Neural progenitor cell (in vitro differentiated cells): ENCODE measurements around the gene MAP2K2. TPM values are rescaled to one million over a fixed set of nuclear protein-coding genes. Genes with fewer than 3 reads are reported as not detected.

Source experiments
- DNase-seq: peaks from one replicate; pipeline ENCODE4 v3.0.0-alpha.2; 2016; ENCODE audit warnings: low spot score
- H2AFZ ChIP-seq: fragments of 200-600 bp; sonication (generic); replicated peaks from 2 replicates; pipeline ENCODE4 v1.6.1; 2016; ENCODE audit warnings: antibody characterized with exemption
- H3F3A ChIP-seq: fragments of 200-600 bp; sonication (generic); 2 replicates; pipeline ENCODE4 v1.6.1; 2016; ENCODE audit warnings: antibody characterized with exemption, low read depth
- H3K27ac ChIP-seq: fragments of 200-600 bp; sonication (generic); 2 replicates; pipeline ENCODE4 v1.5.1; 2016; ENCODE audit warnings: mild to moderate bottlenecking
- H3K27me3 ChIP-seq: fragments of 200-600 bp; sonication (generic); 2 replicates; pipeline ENCODE4 v1.6.1; 2016; ENCODE audit warnings: mild to moderate bottlenecking, moderate library complexity
- H3K36me3 ChIP-seq: fragments of 200-600 bp; sonication (generic); 2 replicates; pipeline ENCODE4 v1.5.1; 2016
- H3K4me1 ChIP-seq: fragments of 200-600 bp; sonication (generic); 2 replicates; pipeline ENCODE4 v1.6.1; 2016; ENCODE audit warnings: mixed run types
- H3K4me2 ChIP-seq: fragments of 200-600 bp; sonication (generic); 2 replicates; pipeline ENCODE4 v1.6.1; 2016
- H3K4me3 ChIP-seq: fragments of 200-600 bp; sonication (generic); 2 replicates; pipeline ENCODE4 v1.5.1; 2016
- H3K79me2 ChIP-seq: fragments of 200-600 bp; sonication (generic); 2 replicates; pipeline ENCODE4 v1.6.1; 2016; ENCODE audit warnings: low read depth
- H3K9ac ChIP-seq: fragments of 200-600 bp; sonication (generic); 2 replicates; pipeline ENCODE4 v1.6.1; 2016
- H3K9me3 ChIP-seq: fragments of 200-600 bp; sonication (generic); 2 replicates; pipeline ENCODE4 v1.5.1; 2016; ENCODE audit warnings: low read depth
- H4K20me1 ChIP-seq: fragments of 200-600 bp; sonication (generic); 2 replicates; pipeline ENCODE4 v1.6.1; 2016; ENCODE audit warnings: low read depth
- H3K27ac Mint-ChIP-seq: 3 replicates; pipeline ENCODE4 v1.8.0; 2021; ENCODE audit warnings: mixed read lengths
- H3K27me3 Mint-ChIP-seq: 2 replicates; pipeline ENCODE4 v1.8.0; 2022; ENCODE audit warnings: low read depth, mild to moderate bottlenecking, inconsistent platforms, moderate library complexity, mixed read lengths; ENCODE audit not compliant: insufficient read depth
- H3K36me3 Mint-ChIP-seq: 3 replicates; pipeline ENCODE4 v1.8.0; 2021; ENCODE audit warnings: mixed read lengths
- H3K4me1 Mint-ChIP-seq: 3 replicates; pipeline ENCODE4 v1.8.0; 2021; ENCODE audit warnings: mixed read lengths
- H3K4me3 Mint-ChIP-seq: 3 replicates; pipeline ENCODE4 v1.8.0; 2021; ENCODE audit warnings: mild to moderate bottlenecking, moderate library complexity, mixed read lengths
- H3K9me3 Mint-ChIP-seq: 3 replicates; pipeline ENCODE4 v1.8.0; 2020; ENCODE audit warnings: mixed read lengths
- EZH2 ChIP-seq: fragments of 200-600 bp; sonication (generic); IDR thresholded peaks from 2 replicates; pipeline ENCODE4 v1.6.1; 2017; ENCODE audit warnings: antibody characterized with exemption, mild to moderate bottlenecking, moderate library complexity
- EZH2phosphoT487 ChIP-seq: fragments of 200-600 bp; sonication (generic); IDR thresholded peaks from 2 replicates; pipeline ENCODE4 v1.6.1; 2017; ENCODE audit warnings: antibody characterized with exemption
- total RNA-seq: library from RNA; depleted of rRNA; stranded (reverse); fragments of >200 nt; gene quantifications from 2 replicates; pipeline ENCODE4 v1.2.3, GENCODE V29; 2015; ENCODE audit warnings: low replicate concordance
- TF ChIP-seq, protein P1 (sequence below): fragments of 200-600 bp; sonication (generic); IDR thresholded peaks from 2 replicates; pipeline ENCODE4 v1.5.1; 2017; ENCODE audit warnings: antibody characterized with exemption, mild to moderate bottlenecking

MAP2K2 gene
- total RNA-seq, 1 donor from 2014 or later, result 69.7 TPM

DNA sequence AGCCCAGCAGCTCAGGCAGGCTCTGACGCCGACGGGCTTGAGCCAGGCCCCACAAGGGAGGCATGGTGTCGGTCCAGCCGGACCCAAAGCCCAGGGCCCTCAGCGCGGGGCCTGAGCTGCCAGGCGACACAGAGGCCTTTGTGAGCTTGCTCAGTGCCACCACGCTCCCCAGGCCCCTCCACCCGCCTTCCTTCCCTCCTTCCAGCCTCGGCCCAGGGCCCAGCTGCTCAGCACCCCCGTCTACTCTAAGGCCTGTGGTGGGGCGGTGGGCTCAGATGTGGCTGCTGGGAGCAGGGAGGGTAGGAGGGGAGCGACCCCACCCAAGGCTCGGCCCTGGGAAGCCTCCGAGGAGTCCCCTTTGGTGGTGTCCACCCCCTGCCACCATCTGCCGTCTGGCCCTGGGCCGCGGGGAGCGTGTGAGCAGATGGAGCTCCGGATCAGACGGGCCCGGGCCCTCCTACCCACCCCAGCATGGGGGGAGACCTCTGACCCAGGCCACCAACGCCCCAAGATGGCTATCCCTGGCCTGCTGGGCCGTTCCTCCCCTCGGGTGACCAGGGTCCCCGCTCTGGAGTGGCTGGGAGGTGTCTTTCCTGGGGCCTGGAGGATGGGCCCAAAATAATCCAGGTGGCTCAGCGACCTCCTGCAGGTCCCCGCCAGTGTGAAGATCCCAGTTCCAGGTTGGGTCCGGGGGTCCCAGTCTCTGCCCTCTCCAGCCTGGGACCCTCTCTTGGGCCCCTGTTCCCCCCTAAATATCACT, 65.0 kb downstream of the MAP2K2 start:
- no peaks in the 10 kb centered on the region for H3K36me3 ChIP-seq
- peaks cover 7% of the 10 kb centered on the region for H3F3A ChIP-seq
- Mint-ChIP-seq H3K4me1 (peaks cover 3% of the 10 kb centered on the region), H3K9me3 (no peaks in the 10 kb centered on the region), H3K27me3 (peaks cover 7% of the 10 kb centered on the region), H3K4me3 (no peak overlapping the region), H3K27ac (no peak overlapping the region), H3K36me3 (peaks cover 6% of the 10 kb centered on the region)
- peak overlapping the region; percentile 37 for H3K9ac ChIP-seq
- H3K27ac ChIP-seq, result peak overlapping the region; percentile 78
- no peaks in the 10 kb centered on the region for H3K27me3 ChIP-seq
- no peaks in the 10 kb centered on the region for H3K9me3 ChIP-seq
- peaks cover 73% of the 10 kb centered on the region for H4K20me1 ChIP-seq
- TF ChIP-seq, protein P1, sequence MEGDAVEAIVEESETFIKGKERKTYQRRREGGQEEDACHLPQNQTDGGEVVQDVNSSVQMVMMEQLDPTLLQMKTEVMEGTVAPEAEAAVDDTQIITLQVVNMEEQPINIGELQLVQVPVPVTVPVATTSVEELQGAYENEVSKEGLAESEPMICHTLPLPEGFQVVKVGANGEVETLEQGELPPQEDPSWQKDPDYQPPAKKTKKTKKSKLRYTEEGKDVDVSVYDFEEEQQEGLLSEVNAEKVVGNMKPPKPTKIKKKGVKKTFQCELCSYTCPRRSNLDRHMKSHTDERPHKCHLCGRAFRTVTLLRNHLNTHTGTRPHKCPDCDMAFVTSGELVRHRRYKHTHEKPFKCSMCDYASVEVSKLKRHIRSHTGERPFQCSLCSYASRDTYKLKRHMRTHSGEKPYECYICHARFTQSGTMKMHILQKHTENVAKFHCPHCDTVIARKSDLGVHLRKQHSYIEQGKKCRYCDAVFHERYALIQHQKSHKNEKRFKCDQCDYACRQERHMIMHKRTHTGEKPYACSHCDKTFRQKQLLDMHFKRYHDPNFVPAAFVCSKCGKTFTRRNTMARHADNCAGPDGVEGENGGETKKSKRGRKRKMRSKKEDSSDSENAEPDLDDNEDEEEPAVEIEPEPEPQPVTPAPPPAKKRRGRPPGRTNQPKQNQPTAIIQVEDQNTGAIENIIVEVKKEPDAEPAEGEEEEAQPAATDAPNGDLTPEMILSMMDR, result no peak
- no peak for TF ChIP-seq EZH2
- TF ChIP-seq EZH2phosphoT487, result no peak
- no peak for DNase-seq
- H3K4me1 ChIP-seq, result no peaks in the 10 kb centered on the region
- peaks cover 75% of the 10 kb centered on the region for H3K79me2 ChIP-seq
- no peak overlapping the region for H3K4me2 ChIP-seq
- H2AFZ ChIP-seq, result no peak overlapping the region
- no peak overlapping the region for H3K4me3 ChIP-seq

DNA sequence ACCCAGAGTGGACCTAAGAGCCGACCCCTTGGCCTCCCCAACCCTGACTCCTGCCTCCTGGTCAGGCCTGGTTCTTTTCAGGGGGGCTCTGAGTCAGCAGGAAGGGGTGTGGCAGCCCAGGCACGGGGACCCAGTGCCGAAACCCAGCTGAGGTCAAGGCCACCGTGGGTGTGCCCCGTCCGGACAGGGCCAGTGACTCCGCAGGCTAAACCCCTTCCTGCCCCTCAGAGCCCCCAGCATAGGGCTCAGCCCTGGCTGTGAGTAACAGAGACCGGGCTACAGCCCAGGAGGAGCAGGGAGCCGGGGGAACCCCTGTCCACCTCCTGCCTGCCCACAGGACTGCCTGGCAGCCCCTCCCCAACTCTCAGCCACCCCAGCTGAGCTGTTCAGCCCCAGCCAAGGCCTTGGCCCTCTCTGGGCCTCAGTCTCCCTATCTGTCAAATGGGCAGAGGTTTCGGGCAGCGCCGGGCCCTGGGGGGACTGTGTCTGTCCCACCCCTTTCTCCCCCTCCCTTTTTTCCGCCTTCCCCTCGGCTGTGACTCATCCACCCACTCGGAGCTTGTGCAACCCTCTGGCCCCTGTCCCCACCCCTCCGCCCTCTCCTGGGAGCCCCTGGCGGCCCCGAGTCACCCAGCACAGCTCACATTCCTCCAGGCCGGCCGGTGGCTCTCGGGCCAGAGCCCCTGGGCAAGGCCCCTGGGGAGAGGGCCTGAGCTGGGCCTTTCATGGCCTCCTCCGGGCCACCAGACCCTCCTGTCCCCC, 65.8 kb downstream of the MAP2K2 start:
- no peaks in the 10 kb centered on the region for H3K27me3 ChIP-seq
- H3K79me2 ChIP-seq, result peaks cover 67% of the 10 kb centered on the region
- TF ChIP-seq EZH2, result no peak
- TF ChIP-seq, protein P1, result no peak
- TF ChIP-seq EZH2phosphoT487, result no peak
- no peaks in the 10 kb centered on the region for H3K9me3 ChIP-seq
- H3K4me3 Mint-ChIP-seq, result no peak overlapping the region
- peaks cover 5% of the 10 kb centered on the region for H3K27me3 Mint-ChIP-seq
- H3K4me2 ChIP-seq, result no peak overlapping the region
- no peak overlapping the region for H2AFZ ChIP-seq
- H3K27ac ChIP-seq, result peak overlapping the region; percentile 78
- H3K27ac Mint-ChIP-seq, result no peak overlapping the region
- no peaks in the 10 kb centered on the region for H3K9me3 Mint-ChIP-seq
- DNase-seq, result no peak
- H4K20me1 ChIP-seq, result peaks cover 67% of the 10 kb centered on the region
- no peak overlapping the region for H3K9ac ChIP-seq
- H3K4me1 ChIP-seq, result no peaks in the 10 kb centered on the region
- H3K36me3 Mint-ChIP-seq, result peaks cover 12% of the 10 kb centered on the region
- H3F3A ChIP-seq, result no peaks in the 10 kb centered on the region
- H3K4me1 Mint-ChIP-seq, result peaks cover 6% of the 10 kb centered on the region
- no peaks in the 10 kb centered on the region for H3K36me3 ChIP-seq
- H3K4me3 ChIP-seq, result no peak overlapping the region

DNA sequence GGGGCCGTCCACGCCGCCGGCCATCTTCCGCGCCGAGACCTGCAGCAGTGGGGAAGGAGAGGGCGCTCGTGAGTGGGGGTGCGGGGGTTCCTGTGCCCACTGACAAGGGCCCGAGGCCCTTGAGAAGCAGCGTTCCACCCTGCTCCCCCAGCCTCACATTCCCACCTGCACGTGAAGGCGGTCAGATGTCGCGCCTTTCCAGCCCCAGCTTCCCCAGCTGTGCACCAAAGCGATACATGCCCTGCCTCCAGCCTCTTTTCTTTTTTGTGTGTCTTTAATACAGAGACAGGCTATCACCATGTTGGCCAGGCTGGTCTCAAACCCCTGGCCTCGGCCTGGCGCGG, 68.7 kb downstream of the MAP2K2 start:
- Histone ChIP-seq H3K79me2 (peaks cover 50% of the 10 kb centered on the region), H3K36me3 (no peaks in the 10 kb centered on the region), H3K9me3 (no peaks in the 10 kb centered on the region), H3K9ac (no peak overlapping the region), H3K4me1 (no peaks in the 10 kb centered on the region), H3K4me2 (no peak overlapping the region), H3K4me3 (no peak overlapping the region), H3K27me3 (no peaks in the 10 kb centered on the region), H4K20me1 (peaks cover 61% of the 10 kb centered on the region), H3F3A (no peaks in the 10 kb centered on the region), H3K27ac (no peak overlapping the region), H2AFZ (no peak overlapping the region)
- Mint-ChIP-seq H3K27ac (no peak overlapping the region), H3K9me3 (no peaks in the 10 kb centered on the region), H3K4me3 (no peak overlapping the region), H3K4me1 (peaks cover 11% of the 10 kb centered on the region), H3K36me3 (peaks cover 22% of the 10 kb centered on the region), H3K27me3 (peaks cover 5% of the 10 kb centered on the region)
- no peak for DNase-seq
- TF ChIP-seq, protein P1, result no peak
- no peak for TF ChIP-seq EZH2phosphoT487
- TF ChIP-seq EZH2, result no peak
